Gastrocnemius medialis (tissue), 4 donors: ENCODE results near the gene HK1. TPM values are rescaled to one million over a fixed set of nuclear protein-coding genes. Genes with fewer than 3 reads are reported as not detected.
"Not testable (repeated sequence)": the region's sequence is repeated elsewhere in the genome, so short reads cannot be mapped to it uniquely, and the experiment has no call there.

Source experiments
- ATAC-seq, 2 donors: fragments of 150-250 bp; one replicate each; pipeline ENCODE4 v1.9.1; 2016
- DNase-seq, 2 donors: peaks; one replicate each; pipeline ENCODE4 v3.0.0-alpha.2; 2019
- H3K27ac ChIP-seq, 4 donors: fragments of 200-600 bp; sonication (generic); 1 replicate in 1 of 4; 2 replicates in 3 of 4; pipeline ENCODE4 v1.5.1; 2016 to 2018; ENCODE audit warnings: mild to moderate bottlenecking in 2 of 4, moderate library complexity in 1 of 4
- H3K27me3 ChIP-seq, 3 donors: fragments of 200-600 bp; sonication (generic) in 2 of 3; 1 replicate in 1 of 3; 2 replicates in 2 of 3; pipeline versions ENCODE4 v1.5.1 to v1.6.0; 2016 to 2019; ENCODE audit warnings: mild to moderate bottlenecking in 1 of 3, moderate library complexity in 1 of 3
- H3K36me3 ChIP-seq, 2 donors: fragments of 200-600 bp; sonication (generic) in 1 of 2; one replicate each; pipeline ENCODE4 v1.5.1; 2017 to 2018
- H3K4me1 ChIP-seq, 2 donors: fragments of 200-600 bp; sonication (generic) in 1 of 2; one replicate each; pipeline ENCODE4 v1.5.1; 2016 to 2017; ENCODE audit warnings: mild to moderate bottlenecking in 2 of 2
- H3K4me3 ChIP-seq, 4 donors: fragments of 200-600 bp; sonication (generic) in 3 of 4; 1 replicate in 1 of 4; 2 replicates in 3 of 4; pipeline ENCODE4 v1.5.1; 2016 to 2019; ENCODE audit warnings: mild to moderate bottlenecking in 2 of 4
- H3K9me3 ChIP-seq, 3 donors: fragments of 200-600 bp; sonication (generic) in 2 of 3; 1 replicate in 1 of 3; 2 replicates in 2 of 3; pipeline ENCODE4 v1.5.1; 2016 to 2019
- CTCF ChIP-seq, 5 experiments: fragments of 450-650 bp in 3 of 5; fragments of 200-600 bp in 2 of 5; sonication (generic) in 2 of 5; IDR thresholded peaks in 4 of 5; conservative IDR thresholded peaks in 1 of 5; 1 replicate in 4 of 5; 2 replicates in 1 of 5; pipeline ENCODE4 v1.5.1; 2016 to 2019; ENCODE audit warnings: antibody characterized with exemption in 5 of 5, mild to moderate bottlenecking in 3 of 5, moderate library complexity in 3 of 5
- POLR2A ChIP-seq, 2 donors: fragments of 450-650 bp; IDR thresholded peaks; one replicate each; pipeline ENCODE4 v1.6.1; 2017; ENCODE audit warnings: antibody characterized with exemption in 2 of 2, mild to moderate bottlenecking in 2 of 2, moderate library complexity in 2 of 2
- in situ Hi-C, 4 donors: fragments of 200-750 bp; cut with MboI; loops; one replicate each; pipeline versions ENCODE4 v1.15.0 to v1.8.0; 2017; ENCODE audit warnings: low sequenced_read_pairs in 4 of 4
- intact Hi-C: fragments of 100-400 bp; cut with DNase I; formaldehyde crosslinking; loops from one replicate; pipeline ENCODE4 v1.15.1; 2023; ENCODE audit warnings: low total_unique reads
- total RNA-seq, 4 donors: library from RNA; depleted of rRNA; stranded (reverse); fragments of >200 nt; gene quantifications; one replicate each; pipeline versions ENCODE4 v1.1.0 to v1.2.3, GENCODE V29; 2016

Gene HK1
- total RNA-seq, 4 donors from 2014 or later = 168 to 331 (median 246) TPM

- Histone ChIP-seq H3K4me3 (no peak overlapping the region), H3K27ac (no peak overlapping the region), H3K36me3 (no peaks in the 10 kb centered on the region), H3K9me3 (no peaks in the 10 kb centered on the region), H3K27me3 (no peaks in the 10 kb centered on the region), H3K4me1 (no peaks in the 10 kb centered on the region)
- in situ Hi-C loops = no loop called here
- intact Hi-C loops = no loop called here
- ATAC-seq = no peak
- TF ChIP-seq CTCF (IDR thresholded peaks at IDR 0.05 in 4 of 5, conservative IDR thresholded peaks at IDR 0.05 in 1 of 5) (no peak), POLR2A (IDR thresholded peaks at IDR 0.05) (no peak)
- DNase-seq = no peak
Measured at GRCh38 chr10:69276503-69276902, 1.8 kb upstream of the HK1 start.

- no peaks in the 10 kb centered on the region for H3K36me3 ChIP-seq
- DNase-seq (no peak), ATAC-seq (no peak)
- H3K27ac ChIP-seq = no peak overlapping the region
- TF ChIP-seq POLR2A (IDR thresholded peaks at IDR 0.05) (no peak), CTCF (IDR thresholded peaks at IDR 0.05 in 4 of 5, conservative IDR thresholded peaks at IDR 0.05 in 1 of 5) (no peak)
- in situ Hi-C loops (no loop called here), intact Hi-C loops (no loop called here)
- no peak overlapping the region for H3K4me3 ChIP-seq
- no peaks in the 10 kb centered on the region for H3K9me3 ChIP-seq
- H3K4me1 ChIP-seq = no peaks in the 10 kb centered on the region
- no peaks in the 10 kb centered on the region for H3K27me3 ChIP-seq
Measured at GRCh38 chr10:69279110-69279509, 814 bp downstream of the HK1 start.

- H3K36me3 ChIP-seq = no peaks in the 10 kb centered on the region
- no peaks in the 10 kb centered on the region for H3K9me3 ChIP-seq
- TF ChIP-seq CTCF (IDR thresholded peaks at IDR 0.05 in 4 of 5, conservative IDR thresholded peaks at IDR 0.05 in 1 of 5) (no peak), POLR2A (IDR thresholded peaks at IDR 0.05) (no peak)
- no peaks in the 10 kb centered on the region for H3K27me3 ChIP-seq
- H3K4me3 ChIP-seq = no peak overlapping the region
- H3K4me1 ChIP-seq = no peaks in the 10 kb centered on the region
- intact Hi-C loops (no loop called here), in situ Hi-C loops (no loop called here)
- DNase-seq = no peak
- ATAC-seq = no peak
- H3K27ac ChIP-seq = no peak overlapping the region
Measured at GRCh38 chr10:69281507-69282413, 3.5 kb downstream of the HK1 start.

- H3K27ac ChIP-seq, H3K4me1 ChIP-seq, ATAC-seq, H3K27me3 ChIP-seq, H3K36me3 ChIP-seq, intact Hi-C loops, H3K4me3 ChIP-seq, in situ Hi-C loops, H3K9me3 ChIP-seq, DNase-seq: not testable (repeated sequence)
Measured at GRCh38 chr10:69284402-69284801, 6.1 kb downstream of the HK1 start.

GRCh38 chr10:69285699-69286098 is 7.4 kb downstream of the HK1 start:
- Histone ChIP-seq H3K9me3 (no peaks in the 10 kb centered on the region), H3K36me3 (no peaks in the 10 kb centered on the region), H3K4me1 (no peaks in the 10 kb centered on the region), H3K27me3 (no peaks in the 10 kb centered on the region), H3K27ac (no peak overlapping the region), H3K4me3 (no peak overlapping the region)
- ATAC-seq (no peak), DNase-seq (no peak)
- intact Hi-C loops = no loop called here
- in situ Hi-C loops = no loop called here
- TF ChIP-seq POLR2A (IDR thresholded peaks at IDR 0.05) (no peak), CTCF (IDR thresholded peaks at IDR 0.05 in 4 of 5, conservative IDR thresholded peaks at IDR 0.05 in 1 of 5) (no peak)
